NCI-H146 treated with DMSO at 0.1 percent for 48 hours (cell line): ENCODE measurements around the gene PAN3.
A peak's percentile ranks its signal among the peaks of the same experiment; 100 is the strongest.

ENCODE experiments used
- DNase-seq: peaks from one replicate; lab custom pipeline; 2025; ENCODE audit not compliant: unreplicated experiment; lab: John Stamatoyannopoulos, UW

The PAN3 gene

GRCh38 chr13:28283600-28283999 lies 145.3 kb downstream of the PAN3 start:
- no peak for DNase-seq

- DNase-seq: no peak
These were observed 147.9 kb downstream of the PAN3 start for GRCh38 chr13:28286263-28286662.

- no peak for DNase-seq
These were observed 159.0 kb downstream of the PAN3 start for GRCh38 chr13:28297341-28297740.

DNA sequence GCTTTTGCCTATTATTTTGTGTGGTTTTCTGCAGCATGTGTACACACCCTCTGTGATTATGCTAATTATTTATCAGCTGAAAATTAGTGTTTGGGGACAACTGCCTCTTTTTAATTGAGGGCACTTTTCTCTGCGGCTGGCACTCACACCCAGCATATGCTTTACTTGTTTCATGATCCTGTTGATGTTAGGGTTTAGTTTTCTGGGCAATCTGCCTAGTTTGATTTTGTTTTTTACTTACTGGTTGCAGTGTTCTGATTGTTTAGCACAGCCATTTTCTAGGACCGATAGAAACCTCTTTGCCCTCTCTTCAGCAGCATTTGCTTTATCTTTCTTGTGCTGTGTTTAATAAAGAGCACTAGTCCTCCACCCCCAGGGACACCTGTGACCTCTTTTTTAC lies 161.6 kb downstream of the PAN3 start:
- no peak for DNase-seq

DNA sequence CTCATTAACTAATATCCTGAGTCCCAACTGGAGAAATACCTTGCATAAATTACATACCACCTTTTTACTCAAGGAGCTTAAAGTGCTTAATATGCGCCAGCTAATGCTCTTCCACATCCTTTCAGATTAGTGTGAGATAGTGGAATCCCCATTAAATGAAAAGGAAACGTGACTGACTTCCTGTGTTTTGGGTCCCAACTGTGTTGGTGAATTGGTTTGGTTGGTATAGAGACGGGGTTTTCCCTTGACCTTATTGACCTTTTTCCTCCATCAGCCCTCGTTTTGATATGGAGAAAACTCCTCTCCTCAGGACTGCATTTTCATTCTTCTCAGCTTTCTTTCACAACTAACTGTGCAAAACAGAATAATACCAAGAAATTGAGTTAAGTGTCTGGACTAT lies 163.5 kb downstream of the PAN3 start:
- DNase-seq: no peak

DNA sequence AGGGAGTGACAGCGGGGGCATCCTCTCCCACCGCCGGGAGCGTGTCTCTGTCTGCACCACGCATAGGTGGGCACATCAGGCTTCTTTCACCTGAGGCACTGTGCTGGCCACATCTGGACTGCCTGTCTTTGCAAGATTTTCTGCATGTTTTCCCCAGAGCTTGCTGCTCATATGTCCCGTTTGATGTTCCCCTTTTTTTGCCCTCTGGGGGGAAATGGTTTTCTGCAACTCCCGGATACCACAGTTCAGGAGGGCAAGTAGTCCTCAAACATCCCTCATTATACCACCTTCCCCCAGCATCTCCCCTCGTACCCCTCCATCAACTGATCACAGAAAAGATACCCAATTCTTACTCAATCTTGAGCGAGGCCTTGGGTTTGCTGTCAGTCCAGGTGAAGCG lies 168.0 kb downstream of the PAN3 start:
- DNase-seq: no peak

DNA sequence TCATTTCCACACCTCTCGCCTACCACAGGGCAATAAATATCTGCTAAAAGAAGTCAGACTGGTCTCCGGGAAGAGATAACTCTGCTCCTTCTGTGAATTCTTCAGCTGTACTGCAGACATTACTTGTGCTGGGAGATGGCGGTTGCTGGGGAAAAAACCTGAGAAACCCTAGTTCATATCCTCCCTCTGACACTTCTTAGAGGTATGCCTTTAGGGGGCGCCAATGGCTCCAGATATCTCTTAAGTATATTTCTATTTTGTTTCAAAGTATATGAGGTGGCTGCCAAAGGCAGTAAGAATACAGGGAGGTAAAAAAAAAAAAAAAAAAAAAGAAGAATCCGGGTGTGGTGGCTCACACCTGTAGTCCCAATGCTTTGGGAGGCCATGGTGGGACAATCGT lies 175.2 kb downstream of the PAN3 start:
- DNase-seq: no peak

DNA sequence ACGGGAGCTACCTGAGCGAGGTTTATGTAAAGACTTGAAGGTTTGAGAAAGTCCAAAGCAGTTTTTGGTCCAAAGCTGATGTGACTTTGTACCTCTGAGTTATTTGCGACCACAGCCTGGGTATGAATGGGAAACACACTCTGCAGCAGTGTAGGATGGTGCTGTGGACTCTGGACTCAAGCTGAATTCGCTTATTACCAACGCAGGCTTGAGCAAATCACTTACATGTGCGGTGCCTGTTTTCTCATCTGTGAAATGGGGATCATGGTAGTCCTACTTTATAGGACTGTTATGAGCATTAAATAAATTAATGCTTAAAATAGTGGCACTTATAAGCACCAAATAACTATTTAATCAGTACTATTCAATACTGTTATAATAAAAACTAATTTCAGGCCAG lies 176.5 kb downstream of the PAN3 start:
- no peak for DNase-seq

DNA sequence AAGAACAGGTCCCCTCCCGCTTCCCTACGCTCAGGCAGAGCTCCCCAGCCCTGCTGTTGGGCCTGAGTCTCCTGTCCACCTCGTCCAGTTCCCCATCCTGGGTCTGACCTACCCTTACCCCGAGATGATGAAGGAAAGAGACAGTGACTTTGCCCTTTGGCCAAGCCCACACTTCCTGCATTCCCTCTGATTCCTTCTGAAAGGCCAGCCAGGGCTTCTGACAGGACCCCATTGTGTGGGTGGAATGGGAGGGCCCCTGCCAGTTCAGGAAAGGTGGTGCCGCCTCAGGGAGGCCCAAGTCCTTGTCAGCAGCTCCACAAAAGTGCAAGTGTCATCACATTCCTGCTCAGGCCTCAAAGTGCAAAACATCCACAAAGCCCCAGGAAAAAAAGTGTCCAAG lies 177.8 kb downstream of the PAN3 start:
- no peak for DNase-seq

GRCh38 chr13:28316836-28317235 lies 178.5 kb downstream of the PAN3 start:
- DNase-seq: no peak

DNA sequence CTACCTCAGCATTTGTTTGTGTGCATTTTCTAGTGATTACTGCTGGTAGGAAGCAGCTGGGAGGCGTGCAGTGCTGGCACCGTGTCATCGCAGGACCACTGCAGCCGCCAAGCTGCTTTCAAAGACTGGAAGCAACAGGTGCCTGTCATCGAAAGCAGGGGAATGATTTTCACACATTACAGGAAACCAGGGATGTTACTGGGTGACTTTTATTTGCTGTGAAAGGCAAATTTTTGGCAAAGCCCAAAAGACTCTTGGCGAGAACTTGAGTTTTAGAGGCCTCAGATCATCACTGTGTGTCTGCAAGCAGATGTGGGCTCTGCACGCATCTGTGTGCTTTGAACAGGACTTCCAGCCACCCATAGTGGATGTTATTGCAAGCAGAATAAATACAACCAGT lies 180.2 kb downstream of the PAN3 start:
- DNase-seq: no peak

- DNase-seq: no peak
These were observed 181.2 kb downstream of the PAN3 start for GRCh38 chr13:28319528-28319927.

DNA sequence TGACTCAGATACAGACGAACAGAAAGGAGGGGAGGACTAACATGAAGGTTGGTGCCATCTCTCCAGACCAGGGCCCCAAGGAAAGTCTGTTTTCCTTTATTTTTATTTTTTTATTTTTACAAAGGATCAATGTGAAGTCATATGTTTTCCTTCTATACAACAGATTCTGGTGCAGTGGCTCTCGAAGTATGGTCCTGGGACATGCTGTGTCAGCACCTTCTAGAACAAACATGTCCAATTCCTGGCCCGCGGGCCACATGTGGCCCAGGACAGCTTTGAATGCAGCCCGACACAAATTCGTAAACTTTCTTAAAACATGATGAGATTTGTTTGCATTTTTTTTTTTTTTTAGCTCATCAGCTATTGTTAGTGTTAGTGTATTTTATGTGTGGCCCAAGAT lies 181.9 kb downstream of the PAN3 start:
- no peak for DNase-seq

GRCh38 chr13:28320884-28321574 lies 182.7 kb downstream of the PAN3 start:
- DNase-seq: peak; percentile 77

- no peak for DNase-seq
These were observed 183.4 kb downstream of the PAN3 start for GRCh38 chr13:28321756-28322155.

DNA sequence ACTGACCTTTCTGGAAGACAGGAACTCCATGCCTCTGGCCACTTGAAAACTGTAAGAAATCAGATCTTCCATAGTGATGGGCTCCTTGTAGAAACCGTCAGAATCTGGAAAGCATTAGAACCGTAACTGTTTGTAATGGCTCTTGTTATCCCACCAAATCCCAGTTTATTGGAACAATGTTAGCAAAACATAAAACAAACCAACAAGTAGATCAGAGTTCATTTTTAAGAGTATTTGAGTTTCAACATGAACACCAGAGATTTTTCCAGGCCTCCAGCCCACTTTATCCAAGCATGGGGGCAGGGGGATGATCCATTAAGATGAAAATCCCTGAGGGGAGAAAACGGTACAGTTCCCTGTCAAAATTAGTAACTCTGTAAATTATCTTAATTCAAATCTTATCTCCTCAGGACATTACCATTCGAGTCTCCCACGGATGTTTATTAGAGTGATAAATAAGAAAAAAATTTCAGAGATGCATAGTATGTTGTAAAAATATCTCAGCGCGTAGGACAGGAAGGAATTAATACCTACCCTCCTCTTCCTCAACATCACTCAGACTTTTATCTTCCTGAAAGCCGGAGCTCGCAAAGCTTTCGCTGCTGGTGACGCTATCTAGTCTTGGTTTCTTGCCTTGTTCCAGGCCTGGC lies 184.0 kb downstream of the PAN3 start:
- DNase-seq: no peak

- DNase-seq: peak; percentile 29
These were observed 185.9 kb downstream of the PAN3 start for GRCh38 chr13:28324181-28324789.

GRCh38 chr13:28325022-28325421 lies 186.7 kb downstream of the PAN3 start:
- DNase-seq: no peak

DNA sequence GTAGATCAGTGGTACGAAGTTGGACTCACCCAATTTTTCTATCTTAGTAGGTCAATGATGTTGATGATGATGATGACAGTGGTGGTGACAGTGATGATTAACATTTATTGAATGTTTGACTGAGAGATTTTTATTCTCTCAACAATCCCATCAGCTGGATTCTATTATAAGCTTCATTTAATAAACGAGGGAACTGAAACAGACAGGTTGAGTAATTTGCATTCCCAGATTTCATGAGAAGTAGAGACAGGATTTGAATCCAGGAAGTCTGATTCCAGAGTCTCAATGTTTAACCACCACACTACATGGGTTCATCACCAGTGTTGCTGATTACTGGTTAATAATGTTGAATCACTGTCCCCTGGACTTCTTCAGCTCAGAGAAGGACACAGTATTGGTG lies 187.7 kb downstream of the PAN3 start:
- no peak for DNase-seq

DNA sequence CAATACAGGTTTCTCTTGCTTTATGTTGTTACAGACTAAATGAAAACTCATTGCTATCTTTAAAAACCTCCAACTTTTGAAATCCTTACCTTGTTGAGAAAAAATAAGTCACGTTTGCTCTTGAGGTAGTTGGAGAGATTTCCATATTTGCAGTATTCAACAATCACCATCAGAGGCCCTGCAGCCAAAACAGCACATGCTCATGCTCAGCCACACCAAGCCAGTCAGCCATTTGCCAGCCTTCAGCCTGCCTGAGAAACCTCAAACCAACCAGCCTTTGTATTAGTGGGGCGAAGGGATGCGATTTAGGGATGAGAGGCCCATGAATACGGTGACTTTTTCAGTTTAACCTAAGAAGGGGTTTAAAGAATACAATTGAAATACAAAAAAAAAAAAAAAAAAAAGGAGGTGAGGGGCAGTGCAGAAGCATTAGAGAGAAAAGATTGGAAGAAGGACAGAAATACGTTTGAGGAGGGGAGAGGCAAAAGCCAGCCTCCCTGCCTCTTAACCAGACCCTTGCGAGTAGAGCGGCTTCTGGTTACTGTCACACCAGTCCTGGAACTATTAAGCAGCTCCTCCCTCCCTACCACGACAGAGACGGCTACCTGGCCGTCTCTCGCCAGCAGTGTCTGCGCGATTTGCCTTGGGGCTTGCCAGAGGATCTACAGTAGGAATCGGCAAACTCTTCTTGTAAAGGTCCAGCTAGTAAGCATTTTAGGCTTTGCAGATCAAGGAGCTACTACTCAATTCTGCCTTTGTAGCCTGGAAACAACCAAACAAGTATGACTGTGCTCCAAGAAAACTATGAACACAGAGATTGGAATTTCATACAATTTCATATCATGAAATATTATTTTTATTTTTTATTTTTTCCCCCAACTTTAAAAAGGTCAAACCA lies 189.3 kb downstream of the PAN3 start:
- DNase-seq: no peak

GRCh38 chr13:28328271-28328607 lies 189.9 kb downstream of the PAN3 start:
- no peak for DNase-seq
